ENCODE measurements around the gene ZCCHC13.

DNA sequence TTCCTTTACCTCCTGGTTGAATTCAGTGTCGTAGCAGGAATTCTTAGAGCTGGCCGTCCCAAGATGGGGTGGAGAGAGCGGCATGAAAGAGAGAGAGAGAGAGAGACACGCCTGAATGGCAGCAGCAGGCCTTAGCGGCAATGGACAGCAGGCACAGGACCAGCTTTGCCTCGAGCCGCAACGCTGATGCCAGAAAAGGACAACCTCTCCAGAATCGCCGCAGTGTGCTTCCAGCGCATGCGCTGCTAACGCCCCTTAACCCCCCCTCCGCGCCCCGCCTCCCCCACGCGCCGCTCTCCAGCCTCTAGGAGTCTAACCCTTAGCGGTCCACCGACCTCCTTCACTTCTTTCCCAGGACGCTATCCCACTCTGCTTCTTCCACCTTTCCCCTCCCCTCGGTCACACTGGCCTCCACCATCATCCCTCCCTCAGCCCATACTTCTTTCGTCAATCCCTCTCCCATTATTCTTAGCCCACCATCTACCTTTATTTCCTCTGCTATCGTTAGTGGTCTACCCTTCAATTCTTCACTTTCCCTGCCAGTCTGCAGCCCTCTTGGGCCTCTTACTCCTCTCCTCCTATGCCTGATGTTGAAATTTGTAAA, 10.5 kb upstream of the ZCCHC13 start:
- no peak for TF ChIP-seq EZH2 (IDR thresholded peaks at IDR 0.05; ENCODE audit: insufficient read depth, poor library complexity, severe bottlenecking)
- no peak for TF ChIP-seq EZH2phosphoT487 (IDR thresholded peaks at IDR 0.05; ENCODE audit: insufficient read depth, low read depth)

Measured in GM23248 (cell line).